Osteoblast (primary cell): ENCODE measurements around the gene SMAD4. TPM values are rescaled to one million over a fixed set of nuclear protein-coding genes. Genes with fewer than 3 reads are reported as not detected.

Experiments used
- DNase-seq: peaks from one replicate; pipeline ENCODE4 v3.0.0; 2011; ENCODE audit warnings: low spot score, mixed read lengths; ENCODE audit not compliant: insufficient read length; ENCODE audit errors: missing footprints
- H2AFZ ChIP-seq: 2 replicates; pipeline ENCODE4 v1.6.0; 2011; ENCODE audit warnings: mild to moderate bottlenecking, low read length
- H3K27ac ChIP-seq: 2 replicates; pipeline ENCODE4 v1.5.1; 2011; ENCODE audit warnings: mild to moderate bottlenecking, low read depth, low read length, moderate library complexity
- H3K27me3 ChIP-seq: 2 replicates; pipeline ENCODE4 v1.6.0; 2012; ENCODE audit warnings: mild to moderate bottlenecking, control low read depth, inconsistent platforms, low read length, moderate library complexity; ENCODE audit not compliant: insufficient read depth
- H3K36me3 ChIP-seq: 2 replicates; pipeline ENCODE4 v1.5.1; 2011; ENCODE audit warnings: mild to moderate bottlenecking, low read length, control low read depth, moderate library complexity; ENCODE audit not compliant: insufficient read depth
- H3K4me1 ChIP-seq: 2 replicates; pipeline ENCODE4 v1.5.1; 2011; ENCODE audit warnings: mild to moderate bottlenecking, low read length, control low read depth, moderate library complexity; ENCODE audit not compliant: insufficient read depth
- H3K4me2 ChIP-seq: 2 replicates; pipeline ENCODE4 v1.6.0; 2011; ENCODE audit warnings: mild to moderate bottlenecking, low read length; ENCODE audit not compliant: insufficient read depth
- H3K4me3 ChIP-seq: fragments of 200-600 bp; sonication (generic); 3 replicates; pipeline ENCODE4 v1.5.1; 2012; ENCODE audit warnings: mild to moderate bottlenecking, low read length, inconsistent platforms; ENCODE audit not compliant: insufficient read depth
- H3K79me2 ChIP-seq: 2 replicates; pipeline ENCODE4 v1.6.0; 2012; ENCODE audit warnings: mild to moderate bottlenecking, low read length, control low read depth, inconsistent platforms; ENCODE audit not compliant: insufficient read depth
- H3K9me3 ChIP-seq: 2 replicates; pipeline ENCODE4 v1.5.1; 2011; ENCODE audit warnings: low read depth, low read length, control low read depth
- H4K20me1 ChIP-seq: 2 replicates; pipeline ENCODE4 v1.6.0; 2012; ENCODE audit warnings: mild to moderate bottlenecking, low read length, control low read depth; ENCODE audit not compliant: insufficient read depth
- CTCF ChIP-seq: IDR thresholded peaks from 2 replicates; pipeline ENCODE4 v1.5.1; 2011; ENCODE audit warnings: mild to moderate bottlenecking, low read depth, low read length, moderate library complexity; ENCODE audit errors: extremely low read depth
- total RNA-seq: library from RNA; depleted of rRNA; stranded (reverse); fragments of >200 nt; gene quantifications from 2 replicates; pipeline ENCODE4 v1.2.3, GENCODE V29; 2012

Gene SMAD4
- total RNA-seq, 1 donor: 121 TPM

GRCh38 chr18:51012441-51012840 lies 17.6 kb upstream of the SMAD4 start:
- no peaks in the 10 kb centered on the region for H3K79me2 ChIP-seq
- no peaks in the 10 kb centered on the region for H3K36me3 ChIP-seq
- H3K27me3 ChIP-seq: no peaks in the 10 kb centered on the region
- no peak overlapping the region for H3K27ac ChIP-seq
- no peaks in the 10 kb centered on the region for H3K9me3 ChIP-seq
- TF ChIP-seq CTCF: no peak
- no peaks in the 10 kb centered on the region for H3K4me1 ChIP-seq
- no peak for DNase-seq
- no peak overlapping the region for H3K4me3 ChIP-seq
- no peak overlapping the region for H3K4me2 ChIP-seq
- H2AFZ ChIP-seq: no peak overlapping the region
- peaks cover 5% of the 10 kb centered on the region for H4K20me1 ChIP-seq

DNA sequence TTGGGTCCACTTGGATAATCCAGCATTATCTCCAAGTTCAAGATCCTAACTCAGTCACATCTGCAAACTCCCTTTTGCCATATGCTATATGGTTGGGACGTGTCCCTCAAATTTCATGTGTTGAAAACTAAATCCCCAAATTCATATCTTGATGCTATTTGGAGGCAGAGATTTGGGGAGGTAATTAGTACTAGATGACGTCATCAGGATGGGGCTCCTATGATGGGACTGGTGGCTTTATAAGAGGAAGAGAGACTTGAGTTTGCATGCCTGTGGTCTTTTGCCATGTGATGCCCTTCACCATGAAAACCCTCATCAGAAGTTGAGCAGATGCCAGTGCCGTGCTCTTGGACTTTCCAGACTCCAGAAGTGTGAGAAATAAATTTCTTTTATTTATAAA lies 16.8 kb upstream of the SMAD4 start:
- Histone ChIP-seq H4K20me1 (peaks cover 5% of the 10 kb centered on the region), H3K4me1 (no peaks in the 10 kb centered on the region), H2AFZ (no peak overlapping the region), H3K27me3 (no peaks in the 10 kb centered on the region), H3K36me3 (no peaks in the 10 kb centered on the region), H3K9me3 (no peaks in the 10 kb centered on the region), H3K27ac (no peak overlapping the region), H3K4me2 (no peak overlapping the region), H3K4me3 (no peak overlapping the region), H3K79me2 (no peaks in the 10 kb centered on the region)
- no peak for TF ChIP-seq CTCF
- DNase-seq: no peak

DNA sequence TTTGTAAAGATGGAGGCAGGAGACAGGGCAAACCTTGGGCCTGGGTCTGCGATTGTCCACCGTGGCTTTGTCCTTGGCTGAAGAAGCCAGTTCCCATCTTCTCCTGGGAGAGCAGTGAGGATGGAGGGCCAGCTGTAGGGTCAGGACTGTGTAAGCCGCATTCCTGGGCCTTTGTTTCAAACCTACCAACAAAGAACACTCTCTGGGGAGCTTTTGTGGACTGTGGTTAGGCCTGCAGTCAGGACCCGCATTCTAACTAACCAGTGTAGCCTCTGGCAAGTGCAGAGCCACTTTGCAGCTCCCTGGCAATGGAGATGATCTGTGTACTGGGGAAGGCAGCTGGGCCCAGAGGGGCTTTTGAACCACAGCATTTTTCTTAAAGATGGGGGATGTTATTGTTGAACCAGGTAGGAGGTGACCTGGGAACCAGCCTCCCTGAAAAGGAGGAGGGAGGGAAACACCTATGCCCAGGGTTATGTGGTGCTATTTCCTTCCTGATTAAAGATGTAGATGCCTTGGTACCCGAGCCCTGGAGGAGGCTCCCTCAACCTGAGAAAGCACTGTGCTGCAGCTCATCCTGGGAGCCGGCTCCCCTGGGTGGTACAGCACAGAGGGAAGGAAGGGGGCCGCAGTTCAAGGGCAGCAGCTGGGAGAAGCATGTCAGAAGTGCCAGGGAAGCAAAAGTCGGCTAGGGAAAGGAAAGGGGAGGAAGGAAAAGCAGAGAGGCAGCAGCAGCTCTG lies 12.7 kb upstream of the SMAD4 start:
- Histone ChIP-seq H3K4me1 (no peaks in the 10 kb centered on the region), H3K27me3 (no peaks in the 10 kb centered on the region), H3K9me3 (no peaks in the 10 kb centered on the region), H3K4me2 (no peak overlapping the region), H2AFZ (no peak overlapping the region), H3K36me3 (no peaks in the 10 kb centered on the region), H3K27ac (no peak overlapping the region), H3K79me2 (no peaks in the 10 kb centered on the region), H4K20me1 (peaks cover 10% of the 10 kb centered on the region), H3K4me3 (no peak overlapping the region)
- no peak for TF ChIP-seq CTCF
- DNase-seq: no peak

DNA sequence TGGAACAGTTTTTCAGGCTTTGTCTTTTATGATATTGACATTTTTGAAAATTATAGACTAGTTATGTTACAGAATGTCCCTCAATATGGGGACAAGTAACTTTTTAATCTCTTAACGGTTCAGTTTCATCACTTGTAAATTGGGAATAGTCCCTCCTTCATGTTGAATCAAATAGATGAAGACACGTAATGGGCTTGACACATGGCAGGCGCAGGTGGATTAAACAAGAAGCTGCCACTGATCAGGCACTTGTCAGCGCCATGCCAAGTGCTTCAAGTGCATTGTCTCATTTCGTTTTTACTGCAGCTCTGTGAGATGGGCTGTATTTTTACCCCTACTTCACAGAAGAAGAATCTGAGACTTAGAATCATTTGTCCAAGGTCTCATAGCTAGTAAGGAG lies 9.5 kb upstream of the SMAD4 start:
- no peak overlapping the region for H2AFZ ChIP-seq
- H3K4me3 ChIP-seq: no peak overlapping the region
- no peak for TF ChIP-seq CTCF
- H3K27me3 ChIP-seq: no peaks in the 10 kb centered on the region
- H3K4me2 ChIP-seq: no peak overlapping the region
- no peak overlapping the region for H3K27ac ChIP-seq
- no peaks in the 10 kb centered on the region for H3K4me1 ChIP-seq
- H3K79me2 ChIP-seq: peaks cover 5% of the 10 kb centered on the region
- DNase-seq: no peak
- H3K36me3 ChIP-seq: no peaks in the 10 kb centered on the region
- H4K20me1 ChIP-seq: peaks cover 10% of the 10 kb centered on the region
- no peaks in the 10 kb centered on the region for H3K9me3 ChIP-seq
